Testis (tissue), 2 donors: Measurements from ENCODE around the gene LMAN2L.

Experiments
- CTCF ChIP-seq, 3 experiments: fragments of 450-650 bp in 2 of 3; fragments of 200-600 bp in 1 of 3; sonication (generic) in 1 of 3; IDR thresholded peaks; one replicate each; pipeline ENCODE4 v1.5.1; 2016 to 2019; ENCODE audit warnings: antibody characterized with exemption in 3 of 3, mild to moderate bottlenecking in 2 of 3, moderate library complexity in 1 of 3
- POLR2A ChIP-seq: fragments of 450-650 bp; IDR thresholded peaks from one replicate; pipeline ENCODE4 v1.6.1; 2017; ENCODE audit warnings: antibody characterized with exemption, mild to moderate bottlenecking, moderate library complexity

- TF ChIP-seq CTCF (IDR thresholded peaks at IDR 0.05): no peak
- no peak for TF ChIP-seq POLR2A
Observed at GRCh38 chr2:96679848-96680247, 60.0 kb downstream of the LMAN2L start.
